GM12878 (cell line): ENCODE results near the gene LGALS4. TPM values are rescaled to one million over a fixed set of nuclear protein-coding genes. Genes with fewer than 3 reads are reported as not detected.

Source experiments
- ATAC-seq: fragments of 200-7000 bp; cut with Tn5 transposase; 3 replicates; pipeline ENCODE4 v1.9.1; 2020; ENCODE audit warnings: mild to moderate bottlenecking, moderate library complexity
- BruUV-seq: library from RNA; stranded (reverse); fragments of 400-500 nt; replicated peaks from 2 replicates; lab custom pipeline; 2021; lab: Mats Ljungman, UMichigan
- CTCF ChIA-PET: fragments of 300-600 bp; sonication (Branson Sonifier 250); formaldehyde crosslinking; extraction: SDS; loops from one replicate; lab custom pipeline; 2021; ENCODE audit warnings: inconsistent platforms; lab: Yijun Ruan, JAX
- POLR2A ChIA-PET: fragments of 350-600 bp; formaldehyde crosslinking; extraction: SDS; loops from one replicate; lab custom pipeline; 2021; ENCODE audit warnings: inconsistent platforms; lab: Charles Lee
- RAD21 ChIA-PET: fragments of 300-600 bp; sonication (Branson Sonifier 250); formaldehyde crosslinking; loops from one replicate; lab custom pipeline; 2023; ENCODE audit warnings: antibody characterized with exemption; ENCODE audit not compliant: unreplicated experiment; lab: Charles Lee
- SMC1A ChIA-PET: fragments of 300-600 bp; sonication (Branson Sonifier 250); formaldehyde crosslinking; loops from one replicate; lab custom pipeline; 2023; ENCODE audit not compliant: unreplicated experiment, uncharacterized antibody; lab: Charles Lee
- DNase-seq: peaks from one replicate; pipeline ENCODE4 v3.0.0-alpha.2; 2011; ENCODE audit warnings: low read depth, low spot score
- FAIRE-seq: peaks from 3 replicates; lab custom pipeline; 2011; peaks lifted over from hg19 to GRCh38; lab: Jason Lieb, UNC
- H2AFZ ChIP-seq: 2 replicates; pipeline ENCODE4 v1.6.0; 2011; ENCODE audit warnings: low read depth, low read length, control low read depth; ENCODE audit not compliant: control insufficient read depth
- H3K27ac ChIP-seq: 2 replicates; pipeline ENCODE4 v1.5.1; 2011; ENCODE audit warnings: control low read depth; ENCODE audit not compliant: control insufficient read depth, insufficient read depth
- H3K27me3 ChIP-seq, 2 experiments: replicated peaks in 1 of 2; 2 replicates each; pipeline versions ENCODE4 v1.6.0 to v1.6.1; 2011; ENCODE audit warnings: low read length in 1 of 2; ENCODE audit not compliant: control insufficient read depth in 2 of 2, insufficient read depth in 2 of 2
- H3K36me3 ChIP-seq, 2 experiments: 2 replicates each; pipeline ENCODE4 v1.5.1; 2011; ENCODE audit warnings: low read length in 1 of 2; ENCODE audit not compliant: control insufficient read depth in 2 of 2, insufficient read depth in 2 of 2
- H3K4me1 ChIP-seq: 2 replicates; pipeline ENCODE4 v1.6.1; 2011; ENCODE audit warnings: mild to moderate bottlenecking, low read length, moderate library complexity, mixed read lengths; ENCODE audit not compliant: control insufficient read depth, insufficient read depth
- H3K4me2 ChIP-seq: 2 replicates; pipeline ENCODE4 v1.6.0; 2011; ENCODE audit warnings: control low read depth; ENCODE audit not compliant: control insufficient read depth, insufficient read depth
- H3K4me3 ChIP-seq: fragments of 200-600 bp; sonication (generic); 2 replicates; pipeline ENCODE4 v1.5.1; 2016
- H3K79me2 ChIP-seq: 2 replicates; pipeline ENCODE4 v1.6.0; 2011; ENCODE audit warnings: low read length; ENCODE audit not compliant: control insufficient read depth, insufficient read depth
- H3K9ac ChIP-seq: 2 replicates; pipeline ENCODE4 v1.8.0; 2011; ENCODE audit warnings: low read length, control low read depth, mixed read lengths; ENCODE audit not compliant: control insufficient read depth, insufficient read depth
- H3K9me3 ChIP-seq: replicated peaks from 3 replicates; pipeline ENCODE4 v1.5.1; 2011; ENCODE audit warnings: mild to moderate bottlenecking, low read length; ENCODE audit not compliant: control insufficient read depth, insufficient read depth
- H4K20me1 ChIP-seq: 2 replicates; pipeline ENCODE4 v1.6.0; 2011; ENCODE audit not compliant: control insufficient read depth, insufficient read depth
- CHD4 ChIP-seq: fragments of 200-600 bp; sonication (generic); IDR thresholded peaks from 2 replicates; pipeline ENCODE4 v1.6.1; 2016; ENCODE audit warnings: mild to moderate bottlenecking
- KDM1A ChIP-seq: fragments of 200-600 bp; sonication (generic); IDR thresholded peaks from 2 replicates; pipeline ENCODE4 v1.6.1; 2016; ENCODE audit warnings: borderline replicate concordance
- PML ChIP-seq: IDR thresholded peaks from 2 replicates; pipeline ENCODE4 v1.6.1; 2012; ENCODE audit warnings: low read length, inconsistent platforms
- POLR2AphosphoS5 ChIP-seq: IDR thresholded peaks from 2 replicates; pipeline ENCODE4 v1.6.1; 2011; ENCODE audit warnings: mild to moderate bottlenecking, low read length, inconsistent platforms
- SMAD5 ChIP-seq: IDR thresholded peaks from 2 replicates; pipeline ENCODE4 v1.6.1; 2016; ENCODE audit warnings: antibody characterized with exemption, low read depth
- TAF1 ChIP-seq: IDR thresholded peaks from 2 replicates; pipeline ENCODE4 v1.6.1; 2011; ENCODE audit warnings: mild to moderate bottlenecking, low read depth, low read length, borderline replicate concordance
- TBL1XR1 ChIP-seq: IDR thresholded peaks from 2 replicates; pipeline ENCODE4 v1.6.1; 2012; ENCODE audit warnings: low read depth, low read length, improper control_type of control experiment
- TCF7 ChIP-seq: IDR thresholded peaks from 2 replicates; pipeline ENCODE4 v1.6.1; 2014; ENCODE audit warnings: antibody characterized with exemption, borderline replicate concordance
- ZBED1 ChIP-seq: IDR thresholded peaks from 2 replicates; pipeline ENCODE4 v1.6.1; 2016; ENCODE audit warnings: borderline replicate concordance
- WGBS: methylation state at CpG from one replicate; pipeline ENCODE4 v1.1.6; 2016; ENCODE audit warnings: low lambda C conversion rate; ENCODE audit not compliant: insufficient replicate concordance, insufficient coverage; ENCODE audit errors: missing lambda C conversion rate; 5-methylcytosine and 5-hydroxymethylcytosine counted together
- in situ Hi-C: fragments of 300-500 bp; cut with MboI; formaldehyde crosslinking; loops from 9 replicates; pipeline ENCODE4 v1.14.3; 2018; ENCODE audit warnings: mixed read lengths
- intact Hi-C: fragments of 100-400 bp; cut with micrococcal nuclease; formaldehyde crosslinking; loops from one replicate; pipeline ENCODE4 v1.14.2; 2022; ENCODE audit not compliant: unreplicated experiment
- polyA plus RNA-seq, 11 experiments: library from polyadenylated mRNA; depleted of rRNA in 4 of 11; unstranded in 6 of 11; stranded (reverse) in 5 of 11; fragments of >200 nt; fragmentation: Nextera tagmentation in 4 of 11; fragmentation: Illumina TruSeq in 1 of 11; extraction: Ambion mirVana in 4 of 11; extraction: Trizol in 1 of 11; gene quantifications; 1 replicate in 1 of 11; 2 replicates in 10 of 11; pipeline versions ENCODE4 v1.2.1 to v1.2.3, GENCODE V29; 2011 to 2016; ENCODE audit warnings: inconsistent platforms in 2 of 11, missing spikeins in 2 of 11, low read depth in 1 of 11
- total RNA-seq, 4 experiments: library from RNA; depleted of rRNA in 3 of 4; stranded (reverse); fragments of >200 nt in 3 of 4; fragmentation: Illumina TruSeq in 1 of 4; extraction: Trizol in 1 of 4; gene quantifications; 2 replicates each; pipeline versions ENCODE4 v1.2.1 to v1.2.3, GENCODE V29; 2013 to 2021
- TF ChIP-seq, protein P1 (sequence below), 3 experiments: IDR thresholded peaks in 2 of 3; conservative IDR thresholded peaks in 1 of 3; 2 replicates each; pipeline ENCODE4 v1.5.1; 2011; ENCODE audit warnings: low read depth in 3 of 3, low read length in 3 of 3, mild to moderate bottlenecking in 3 of 3, control low read depth in 2 of 3, moderate library complexity in 2 of 3, inconsistent platforms in 1 of 3, mixed read lengths in 1 of 3; ENCODE audit not compliant: control insufficient read depth in 2 of 3, insufficient read depth in 1 of 3; ENCODE audit errors: extremely low read depth in 1 of 3
- TF ChIP-seq, protein P2 (sequence below): IDR thresholded peaks from 2 replicates; pipeline ENCODE4 v1.6.1; 2012; ENCODE audit warnings: low read depth, low read length, improper control_type of control experiment
- TF ChIP-seq, protein P3 (sequence below): IDR thresholded peaks from 2 replicates; pipeline ENCODE4 v1.6.1; 2012; ENCODE audit warnings: mild to moderate bottlenecking, low read depth, low read length
- TF ChIP-seq, protein P4 (sequence below): fragments of 450-650 bp; IDR thresholded peaks from 2 replicates; pipeline ENCODE4 v1.6.1; 2016; ENCODE audit warnings: mild to moderate bottlenecking, moderate library complexity, borderline replicate concordance

Gene LGALS4
- total and polyA plus RNA-seq, 10 of the 15 experiments (the other 5 are each of a cell fraction or from before 2014, with no cell fraction given), result 0.13 to 2.1 (median 0.26) TPM; not detected in 4

DNA sequence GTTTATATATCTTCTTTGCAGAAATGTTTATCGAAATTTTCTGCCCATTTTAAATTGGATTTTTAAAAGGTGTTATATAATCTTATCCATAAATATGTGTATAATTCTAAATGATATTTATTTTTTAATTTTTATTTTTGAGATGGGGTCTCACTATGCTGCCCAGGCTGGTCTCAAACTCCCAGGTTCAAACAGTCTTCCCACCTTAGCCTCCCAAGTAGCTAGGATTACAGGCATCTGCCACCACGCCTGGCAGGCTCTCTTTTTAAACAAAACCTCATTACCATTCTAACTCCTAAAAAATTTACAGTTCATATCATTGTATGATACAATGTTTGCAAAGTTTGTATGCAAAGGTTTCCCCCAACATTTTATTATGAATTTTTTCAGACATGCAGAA lies 16.6 kb downstream of the LGALS4 start:
- H2AFZ ChIP-seq, result no peak overlapping the region
- no peak for ATAC-seq
- 2% methylated on average over 2 of the region's 2 CpGs for WGBS
- H3K36me3 ChIP-seq, result no peaks in the 10 kb centered on the region
- no peak overlapping the region for H3K4me2 ChIP-seq
- RAD21 ChIA-PET, result no interaction called here
- no peak for TF ChIP-seq TAF1
- no peak for TF ChIP-seq CHD4
- TF ChIP-seq KDM1A, result no peak
- TF ChIP-seq, protein P1, sequence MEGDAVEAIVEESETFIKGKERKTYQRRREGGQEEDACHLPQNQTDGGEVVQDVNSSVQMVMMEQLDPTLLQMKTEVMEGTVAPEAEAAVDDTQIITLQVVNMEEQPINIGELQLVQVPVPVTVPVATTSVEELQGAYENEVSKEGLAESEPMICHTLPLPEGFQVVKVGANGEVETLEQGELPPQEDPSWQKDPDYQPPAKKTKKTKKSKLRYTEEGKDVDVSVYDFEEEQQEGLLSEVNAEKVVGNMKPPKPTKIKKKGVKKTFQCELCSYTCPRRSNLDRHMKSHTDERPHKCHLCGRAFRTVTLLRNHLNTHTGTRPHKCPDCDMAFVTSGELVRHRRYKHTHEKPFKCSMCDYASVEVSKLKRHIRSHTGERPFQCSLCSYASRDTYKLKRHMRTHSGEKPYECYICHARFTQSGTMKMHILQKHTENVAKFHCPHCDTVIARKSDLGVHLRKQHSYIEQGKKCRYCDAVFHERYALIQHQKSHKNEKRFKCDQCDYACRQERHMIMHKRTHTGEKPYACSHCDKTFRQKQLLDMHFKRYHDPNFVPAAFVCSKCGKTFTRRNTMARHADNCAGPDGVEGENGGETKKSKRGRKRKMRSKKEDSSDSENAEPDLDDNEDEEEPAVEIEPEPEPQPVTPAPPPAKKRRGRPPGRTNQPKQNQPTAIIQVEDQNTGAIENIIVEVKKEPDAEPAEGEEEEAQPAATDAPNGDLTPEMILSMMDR (IDR thresholded peaks at IDR 0.05 in 2 of 3, conservative IDR thresholded peaks at IDR 0.05 in 1 of 3; ENCODE audit: control insufficient read depth in 2 of 3, extremely low read depth in 1 of 3, insufficient read depth in 1 of 3, low read depth in 3 of 3, low read length in 3 of 3), result no peak
- TF ChIP-seq SMAD5, result no peak
- no peak for TF ChIP-seq TCF7
- TF ChIP-seq, protein P2, sequence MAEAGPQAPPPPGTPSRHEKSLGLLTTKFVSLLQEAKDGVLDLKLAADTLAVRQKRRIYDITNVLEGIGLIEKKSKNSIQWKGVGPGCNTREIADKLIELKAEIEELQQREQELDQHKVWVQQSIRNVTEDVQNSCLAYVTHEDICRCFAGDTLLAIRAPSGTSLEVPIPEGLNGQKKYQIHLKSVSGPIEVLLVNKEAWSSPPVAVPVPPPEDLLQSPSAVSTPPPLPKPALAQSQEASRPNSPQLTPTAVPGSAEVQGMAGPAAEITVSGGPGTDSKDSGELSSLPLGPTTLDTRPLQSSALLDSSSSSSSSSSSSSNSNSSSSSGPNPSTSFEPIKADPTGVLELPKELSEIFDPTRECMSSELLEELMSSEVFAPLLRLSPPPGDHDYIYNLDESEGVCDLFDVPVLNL, result no peak
- no peak for TF ChIP-seq ZBED1
- TF ChIP-seq, protein P3, sequence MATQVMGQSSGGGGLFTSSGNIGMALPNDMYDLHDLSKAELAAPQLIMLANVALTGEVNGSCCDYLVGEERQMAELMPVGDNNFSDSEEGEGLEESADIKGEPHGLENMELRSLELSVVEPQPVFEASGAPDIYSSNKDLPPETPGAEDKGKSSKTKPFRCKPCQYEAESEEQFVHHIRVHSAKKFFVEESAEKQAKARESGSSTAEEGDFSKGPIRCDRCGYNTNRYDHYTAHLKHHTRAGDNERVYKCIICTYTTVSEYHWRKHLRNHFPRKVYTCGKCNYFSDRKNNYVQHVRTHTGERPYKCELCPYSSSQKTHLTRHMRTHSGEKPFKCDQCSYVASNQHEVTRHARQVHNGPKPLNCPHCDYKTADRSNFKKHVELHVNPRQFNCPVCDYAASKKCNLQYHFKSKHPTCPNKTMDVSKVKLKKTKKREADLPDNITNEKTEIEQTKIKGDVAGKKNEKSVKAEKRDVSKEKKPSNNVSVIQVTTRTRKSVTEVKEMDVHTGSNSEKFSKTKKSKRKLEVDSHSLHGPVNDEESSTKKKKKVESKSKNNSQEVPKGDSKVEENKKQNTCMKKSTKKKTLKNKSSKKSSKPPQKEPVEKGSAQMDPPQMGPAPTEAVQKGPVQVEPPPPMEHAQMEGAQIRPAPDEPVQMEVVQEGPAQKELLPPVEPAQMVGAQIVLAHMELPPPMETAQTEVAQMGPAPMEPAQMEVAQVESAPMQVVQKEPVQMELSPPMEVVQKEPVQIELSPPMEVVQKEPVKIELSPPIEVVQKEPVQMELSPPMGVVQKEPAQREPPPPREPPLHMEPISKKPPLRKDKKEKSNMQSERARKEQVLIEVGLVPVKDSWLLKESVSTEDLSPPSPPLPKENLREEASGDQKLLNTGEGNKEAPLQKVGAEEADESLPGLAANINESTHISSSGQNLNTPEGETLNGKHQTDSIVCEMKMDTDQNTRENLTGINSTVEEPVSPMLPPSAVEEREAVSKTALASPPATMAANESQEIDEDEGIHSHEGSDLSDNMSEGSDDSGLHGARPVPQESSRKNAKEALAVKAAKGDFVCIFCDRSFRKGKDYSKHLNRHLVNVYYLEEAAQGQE, result no peak
- TF ChIP-seq POLR2AphosphoS5, result no peak
- TF ChIP-seq TBL1XR1, result no peak
- TF ChIP-seq, protein P4, sequence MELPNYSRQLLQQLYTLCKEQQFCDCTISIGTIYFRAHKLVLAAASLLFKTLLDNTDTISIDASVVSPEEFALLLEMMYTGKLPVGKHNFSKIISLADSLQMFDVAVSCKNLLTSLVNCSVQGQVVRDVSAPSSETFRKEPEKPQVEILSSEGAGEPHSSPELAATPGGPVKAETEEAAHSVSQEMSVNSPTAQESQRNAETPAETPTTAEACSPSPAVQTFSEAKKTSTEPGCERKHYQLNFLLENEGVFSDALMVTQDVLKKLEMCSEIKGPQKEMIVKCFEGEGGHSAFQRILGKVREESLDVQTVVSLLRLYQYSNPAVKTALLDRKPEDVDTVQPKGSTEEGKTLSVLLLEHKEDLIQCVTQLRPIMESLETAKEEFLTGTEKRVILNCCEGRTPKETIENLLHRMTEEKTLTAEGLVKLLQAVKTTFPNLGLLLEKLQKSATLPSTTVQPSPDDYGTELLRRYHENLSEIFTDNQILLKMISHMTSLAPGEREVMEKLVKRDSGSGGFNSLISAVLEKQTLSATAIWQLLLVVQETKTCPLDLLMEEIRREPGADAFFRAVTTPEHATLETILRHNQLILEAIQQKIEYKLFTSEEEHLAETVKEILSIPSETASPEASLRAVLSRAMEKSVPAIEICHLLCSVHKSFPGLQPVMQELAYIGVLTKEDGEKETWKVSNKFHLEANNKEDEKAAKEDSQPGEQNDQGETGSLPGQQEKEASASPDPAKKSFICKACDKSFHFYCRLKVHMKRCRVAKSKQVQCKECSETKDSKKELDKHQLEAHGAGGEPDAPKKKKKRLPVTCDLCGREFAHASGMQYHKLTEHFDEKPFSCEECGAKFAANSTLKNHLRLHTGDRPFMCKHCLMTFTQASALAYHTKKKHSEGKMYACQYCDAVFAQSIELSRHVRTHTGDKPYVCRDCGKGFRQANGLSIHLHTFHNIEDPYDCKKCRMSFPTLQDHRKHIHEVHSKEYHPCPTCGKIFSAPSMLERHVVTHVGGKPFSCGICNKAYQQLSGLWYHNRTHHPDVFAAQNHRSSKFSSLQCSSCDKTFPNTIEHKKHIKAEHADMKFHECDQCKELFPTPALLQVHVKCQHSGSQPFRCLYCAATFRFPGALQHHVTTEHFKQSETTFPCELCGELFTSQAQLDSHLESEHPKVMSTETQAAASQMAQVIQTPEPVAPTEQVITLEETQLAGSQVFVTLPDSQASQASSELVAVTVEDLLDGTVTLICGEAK, result no peak
- TF ChIP-seq PML, result no peak
- TF ChIP-seq, all 136 proteins: peak for 0
- CTCF ChIA-PET, result no interaction called here
- no TSS peak for BruUV-seq
- no peak for FAIRE-seq
- POLR2A ChIA-PET, result no interaction called here
- intact Hi-C loops, result no loop called here
- Histone ChIP-seq H3K79me2 (no peaks in the 10 kb centered on the region), H3K4me1 (no peaks in the 10 kb centered on the region), H4K20me1 (no peaks in the 10 kb centered on the region), H3K9ac (no peak overlapping the region), H3K4me3 (no peak overlapping the region), H3K27ac (no peak overlapping the region), H3K9me3 (no peaks in the 10 kb centered on the region; the same call in 2 of the 3 replicates), H3K27me3 (no peaks in the 10 kb centered on the region)
- in situ Hi-C loops, result no loop called here
- no peak for DNase-seq
- SMC1A ChIA-PET, result no interaction called here
